HepG2 (cell line): ENCODE data around the gene SETD1B. TPM values are rescaled to one million over a fixed set of nuclear protein-coding genes. Genes with fewer than 3 reads are reported as not detected.
A peak's percentile ranks its signal among the peaks of the same experiment; 100 is the strongest.

Experiments
- CREBL2 ChIP-seq: sonication (generic); formaldehyde crosslinking; IDR thresholded peaks from 2 replicates; pipeline ENCODE4 v1.8.1; 2023; ENCODE audit warnings: missing genetic modification reagents, mild to moderate bottlenecking, borderline replicate concordance
- EP300 ChIP-seq, 3 experiments: sonication (generic) in 1 of 3; formaldehyde crosslinking in 1 of 3; IDR thresholded peaks; 2 replicates each; pipeline versions ENCODE4 v1.5.1 to v1.6.1; 2011 to 2020; ENCODE audit warnings: low read depth in 2 of 3, low read length in 2 of 3, borderline replicate concordance in 1 of 3, improper control_type of control experiment in 1 of 3, mild to moderate bottlenecking in 1 of 3, missing genetic modification reagents in 1 of 3, moderate library complexity in 1 of 3
- IKZF4 ChIP-seq: sonication (generic); formaldehyde crosslinking; IDR thresholded peaks from 2 replicates; pipeline ENCODE4 v1.5.1; 2020; ENCODE audit warnings: borderline replicate concordance, mild to moderate bottlenecking, low read depth, missing genetic modification reagents; ENCODE audit errors: not compliant biosample characterization
- PRMT3 ChIP-seq: sonication (generic); formaldehyde crosslinking; IDR thresholded peaks from 2 replicates; pipeline ENCODE4 v1.8.1; 2022; ENCODE audit warnings: low read depth, mild to moderate bottlenecking, moderate library complexity, missing genetic modification reagents, borderline replicate concordance
- SIN3A ChIP-seq: IDR thresholded peaks from 2 replicates; pipeline ENCODE4 v1.6.1; 2011; ENCODE audit warnings: low read depth, mild to moderate bottlenecking, control low read depth, low read length, borderline replicate concordance
- TBX3 ChIP-seq: fragments of 450-650 bp; IDR thresholded peaks from 2 replicates; pipeline ENCODE4 v1.6.1; 2017; ENCODE audit warnings: antibody characterized with exemption, mild to moderate bottlenecking, inconsistent platforms, borderline replicate concordance
- polyA plus RNA-seq, 8 experiments: library from polyadenylated mRNA; depleted of rRNA in 3 of 8; stranded (reverse) in 7 of 8; unstranded in 1 of 8; fragments of >200 nt; fragmentation: Illumina TruSeq in 4 of 8; extraction: Trizol in 4 of 8; gene quantifications; 2 replicates each; pipeline versions ENCODE4 v1.2.1 to v1.2.3, GENCODE V29; 2011 to 2016; ENCODE audit warnings: low read depth in 4 of 8, missing spikeins in 1 of 8, mixed read lengths in 1 of 8; ENCODE audit not compliant: insufficient read depth in 1 of 8
- total RNA-seq, 5 experiments: library from RNA; depleted of rRNA; stranded (reverse); fragments of >200 nt; fragmentation: Illumina TruSeq; extraction: Trizol; gene quantifications; 2 replicates each; pipeline ENCODE4 v1.2.3, GENCODE V29; 2016; ENCODE audit warnings: low read depth in 1 of 5
- TF ChIP-seq, protein P1 (sequence below): sonication (generic); formaldehyde crosslinking; IDR thresholded peaks from 2 replicates; pipeline ENCODE4 v1.8.1; 2023; ENCODE audit warnings: mild to moderate bottlenecking, moderate library complexity, missing genetic modification reagents
- TF ChIP-seq, protein P2 (sequence below), 2 experiments: sonication (generic) in 1 of 2; formaldehyde crosslinking in 1 of 2; IDR thresholded peaks; 2 replicates each; pipeline versions ENCODE4 v1.4.0 to v1.6.1; 2018 to 2020; ENCODE audit warnings: missing genetic modification reagents in 2 of 2, borderline replicate concordance in 1 of 2, low read depth in 1 of 2, mild to moderate bottlenecking in 1 of 2, missing biosample characterization in 1 of 2
- TF ChIP-seq, protein P3 (sequence below), 2 experiments: sonication (generic) in 1 of 2; formaldehyde crosslinking in 1 of 2; IDR thresholded peaks; 2 replicates each; pipeline versions ENCODE4 v1.5.1 to v1.6.1; 2011 to 2020; ENCODE audit warnings: borderline replicate concordance in 1 of 2, low read depth in 1 of 2, low read length in 1 of 2, mild to moderate bottlenecking in 1 of 2, missing genetic modification reagents in 1 of 2, moderate library complexity in 1 of 2
- TF ChIP-seq, protein P4 (sequence below): IDR thresholded peaks from 2 replicates; pipeline ENCODE4 v1.6.1; 2016; ENCODE audit warnings: missing compliant biosample characterization, missing genetic modification reagents, borderline replicate concordance

The SETD1B gene
- total and polyA plus RNA-seq, 2 of the 13 experiments (the other 11 are each of a cell fraction or from before 2014, with no cell fraction given) = 1.1 to 1.4 TPM

GRCh38 chr12:121773011-121773777 is 30.6 kb upstream of the SETD1B start (continued):
- no peak for TF ChIP-seq EP300 (IDR thresholded peaks at IDR 0.05; ENCODE audit: low read depth in 2 of 2, low read length in 2 of 2)
- no peak for TF ChIP-seq EP300 (CRISPR knock-in tag; IDR thresholded peaks at IDR 0.05; ENCODE audit: borderline replicate concordance)
- TF ChIP-seq, protein P1, sequence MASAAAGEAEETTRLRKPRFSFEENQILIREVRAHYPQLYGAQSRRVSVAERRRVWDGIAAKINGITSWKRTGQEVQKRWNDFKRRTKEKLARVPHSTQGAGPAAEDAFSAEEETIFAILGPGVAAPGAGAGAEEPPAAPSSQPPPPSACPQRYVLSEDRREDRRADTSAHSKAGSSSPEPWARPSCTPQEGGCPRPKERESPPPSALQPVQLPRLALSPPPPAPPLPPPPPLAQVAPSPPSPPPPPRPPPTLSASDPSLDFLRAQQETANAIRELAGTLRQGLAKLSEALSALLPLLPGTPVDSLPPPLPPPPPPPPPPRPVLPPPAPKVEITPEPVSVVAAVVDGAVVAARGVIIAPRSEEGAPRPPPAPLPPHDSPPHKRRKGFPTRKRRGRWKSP (CRISPR knock-in tag) = no peak
- TF ChIP-seq PRMT3 (CRISPR knock-in tag) = no peak
- TF ChIP-seq TBX3 = no peak
- TF ChIP-seq, protein P2, sequence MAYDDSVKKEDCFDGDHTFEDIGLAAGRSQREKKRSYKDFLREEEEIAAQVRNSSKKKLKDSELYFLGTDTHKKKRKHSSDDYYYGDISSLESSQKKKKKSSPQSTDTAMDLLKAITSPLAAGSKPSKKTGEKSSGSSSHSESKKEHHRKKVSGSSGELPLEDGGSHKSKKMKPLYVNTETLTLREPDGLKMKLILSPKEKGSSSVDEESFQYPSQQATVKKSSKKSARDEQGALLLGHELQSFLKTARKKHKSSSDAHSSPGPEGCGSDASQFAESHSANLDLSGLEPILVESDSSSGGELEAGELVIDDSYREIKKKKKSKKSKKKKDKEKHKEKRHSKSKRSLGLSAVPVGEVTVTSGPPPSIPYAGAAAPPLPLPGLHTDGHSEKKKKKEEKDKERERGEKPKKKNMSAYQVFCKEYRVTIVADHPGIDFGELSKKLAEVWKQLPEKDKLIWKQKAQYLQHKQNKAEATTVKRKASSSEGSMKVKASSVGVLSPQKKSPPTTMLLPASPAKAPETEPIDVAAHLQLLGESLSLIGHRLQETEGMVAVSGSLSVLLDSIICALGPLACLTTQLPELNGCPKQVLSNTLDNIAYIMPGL (CRISPR knock-in tag; IDR thresholded peaks at IDR 0.05; ENCODE audit: borderline replicate concordance in 1 of 2, low read depth in 1 of 2) = peak in 1 of 2 experiments; percentile 81; a peak in 2 of 4 replicates
- TF ChIP-seq SIN3A = no peak
- TF ChIP-seq, protein P3, sequence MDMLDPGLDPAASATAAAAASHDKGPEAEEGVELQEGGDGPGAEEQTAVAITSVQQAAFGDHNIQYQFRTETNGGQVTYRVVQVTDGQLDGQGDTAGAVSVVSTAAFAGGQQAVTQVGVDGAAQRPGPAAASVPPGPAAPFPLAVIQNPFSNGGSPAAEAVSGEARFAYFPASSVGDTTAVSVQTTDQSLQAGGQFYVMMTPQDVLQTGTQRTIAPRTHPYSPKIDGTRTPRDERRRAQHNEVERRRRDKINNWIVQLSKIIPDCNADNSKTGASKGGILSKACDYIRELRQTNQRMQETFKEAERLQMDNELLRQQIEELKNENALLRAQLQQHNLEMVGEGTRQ (IDR thresholded peaks at IDR 0.05; ENCODE audit: low read depth, low read length) = no peak
- TF ChIP-seq, protein P3 (CRISPR knock-in tag; IDR thresholded peaks at IDR 0.05; ENCODE audit: borderline replicate concordance) = no peak
- TF ChIP-seq IKZF4 (CRISPR knock-in tag) = no peak
- TF ChIP-seq, protein P4, sequence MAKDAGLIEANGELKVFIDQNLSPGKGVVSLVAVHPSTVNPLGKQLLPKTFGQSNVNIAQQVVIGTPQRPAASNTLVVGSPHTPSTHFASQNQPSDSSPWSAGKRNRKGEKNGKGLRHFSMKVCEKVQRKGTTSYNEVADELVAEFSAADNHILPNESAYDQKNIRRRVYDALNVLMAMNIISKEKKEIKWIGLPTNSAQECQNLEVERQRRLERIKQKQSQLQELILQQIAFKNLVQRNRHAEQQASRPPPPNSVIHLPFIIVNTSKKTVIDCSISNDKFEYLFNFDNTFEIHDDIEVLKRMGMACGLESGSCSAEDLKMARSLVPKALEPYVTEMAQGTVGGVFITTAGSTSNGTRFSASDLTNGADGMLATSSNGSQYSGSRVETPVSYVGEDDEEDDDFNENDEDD = no peak
- no peak for TF ChIP-seq CREBL2 (CRISPR knock-in tag)
